ENCODE results near the gene LCN12.
A peak's percentile ranks its signal among the peaks of the same experiment; 100 is the strongest.

The LCN12 gene

DNA sequence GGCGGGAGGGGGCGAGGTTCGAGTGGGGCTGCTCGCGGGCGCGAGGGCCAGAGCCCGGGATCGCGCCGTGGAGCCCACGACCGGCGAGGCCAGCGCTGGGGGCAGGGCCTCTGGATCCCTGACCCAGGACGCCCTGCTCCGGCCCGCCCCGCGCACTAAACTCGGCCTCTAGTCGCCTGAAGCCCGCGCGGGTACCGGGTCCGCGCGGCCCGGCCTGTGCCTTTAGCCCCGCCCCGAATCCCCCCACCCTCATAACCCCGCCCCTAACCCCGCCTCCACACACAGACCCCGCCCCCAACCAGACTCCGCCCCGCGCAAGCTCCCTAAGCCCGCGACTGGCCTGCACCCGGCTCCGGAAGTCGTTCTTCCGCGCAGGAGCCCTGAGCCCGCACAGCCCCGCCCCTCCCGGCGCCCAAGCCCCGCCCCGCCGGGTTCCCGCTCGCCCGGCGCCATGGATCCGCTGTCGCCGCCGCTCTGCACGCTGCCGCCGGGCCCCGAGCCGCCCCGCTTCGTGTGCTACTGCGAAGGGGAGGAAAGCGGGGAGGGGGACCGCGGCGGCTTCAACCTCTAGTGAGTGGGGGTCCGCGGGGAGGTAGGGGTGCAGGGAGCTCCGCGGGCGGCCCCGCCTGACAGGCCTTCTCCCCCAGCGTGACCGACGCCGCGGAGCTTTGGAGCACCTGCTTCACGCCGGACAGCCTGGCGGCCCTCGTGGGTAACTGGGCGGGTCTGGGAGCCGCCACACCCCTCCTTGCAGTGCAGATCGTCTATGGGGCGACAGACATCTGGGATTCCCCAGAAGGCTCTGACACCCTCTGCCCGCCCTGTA lies 40.1 kb downstream of the LCN12 start, which contains the start of gene PAXX:
Gene PAXX, plus strand, starts transcription at position 430 of the 826 bp plus-strand sequence. Its CDS starts 22 bp downstream, at position 452.
- DNase-seq, result peak; percentile 97

DNA sequence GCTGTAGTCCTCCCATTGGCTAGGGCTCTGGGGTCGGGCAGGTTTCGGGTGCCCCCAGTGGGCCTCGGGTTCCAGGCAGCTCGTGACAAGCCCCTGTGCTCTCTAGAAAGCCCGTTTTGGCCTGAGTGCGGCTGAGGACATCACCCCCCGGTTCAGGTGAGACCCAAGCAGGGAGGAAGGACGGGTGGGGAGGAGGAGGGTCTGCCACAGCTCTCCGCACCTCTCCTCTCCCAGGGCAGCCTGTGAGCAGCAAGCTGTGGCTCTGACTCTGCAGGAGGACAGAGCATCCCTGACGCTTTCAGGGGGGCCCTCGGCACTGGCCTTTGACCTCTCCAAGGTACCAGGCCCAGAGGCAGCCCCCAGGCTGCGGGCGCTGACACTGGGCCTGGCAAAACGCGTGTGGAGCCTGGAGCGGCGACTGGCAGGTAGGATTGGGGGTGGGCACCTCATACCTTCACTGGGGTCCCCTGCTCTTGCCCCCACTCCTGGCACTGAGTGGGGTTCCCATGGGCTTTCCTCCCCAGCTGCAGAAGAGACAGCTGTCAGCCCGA lies 40.8 kb downstream of the LCN12 start:
- DNase-seq, result no peak

DNA sequence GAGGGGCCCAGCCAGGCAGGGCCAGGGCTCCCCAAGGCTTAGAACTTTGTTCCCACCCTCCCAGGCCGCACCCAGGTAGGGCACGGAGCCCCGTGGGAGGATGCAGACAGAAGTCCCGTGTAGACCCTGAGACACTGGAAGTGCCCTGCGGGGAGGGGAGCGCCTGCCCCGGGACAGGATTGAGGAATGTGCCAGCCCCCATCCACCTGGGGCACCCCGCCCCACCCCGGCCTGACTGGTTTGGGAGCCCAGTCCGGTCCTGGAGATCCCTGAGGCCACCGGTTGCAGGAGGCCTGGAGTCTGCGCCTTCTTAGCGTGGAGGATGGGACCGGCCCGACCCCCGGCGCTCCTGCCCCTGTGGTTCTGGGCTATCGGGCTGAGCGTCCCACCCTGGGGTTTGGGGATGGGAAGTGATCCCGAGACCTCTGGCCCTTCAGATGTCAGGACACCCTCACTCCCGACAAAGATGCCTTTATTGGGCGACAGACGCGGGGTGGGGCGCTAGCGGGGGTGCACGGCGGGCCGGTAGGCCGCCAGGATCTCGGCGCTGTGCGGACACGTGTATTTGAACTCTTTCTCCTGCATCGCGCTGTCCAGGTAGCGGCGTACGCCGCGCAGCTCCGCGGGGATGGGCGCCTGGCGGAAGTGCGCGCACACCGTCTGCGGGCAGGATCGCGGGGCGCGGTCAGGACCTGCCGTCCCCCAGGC lies 42.3 kb downstream of the LCN12 start:
- DNase-seq, result no peak

DNA sequence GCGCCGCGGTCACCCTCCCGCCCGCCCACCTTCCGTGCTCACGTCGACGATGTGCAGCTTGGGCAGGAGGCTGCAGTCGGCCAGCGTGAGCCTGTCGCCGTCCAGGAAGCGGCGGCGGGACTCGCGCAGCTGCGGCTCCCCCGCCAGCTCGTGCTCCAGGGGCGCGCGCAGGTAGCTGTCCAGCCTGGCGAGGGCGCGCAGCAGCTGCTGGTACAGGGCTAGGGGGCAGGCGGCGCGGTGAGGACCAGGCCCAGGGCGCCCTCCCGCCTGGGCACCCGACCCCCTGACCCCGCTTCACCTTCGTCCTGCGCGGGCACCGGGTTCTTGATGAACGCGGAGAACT lies 42.8 kb downstream of the LCN12 start:
- DNase-seq, result no peak

DNA sequence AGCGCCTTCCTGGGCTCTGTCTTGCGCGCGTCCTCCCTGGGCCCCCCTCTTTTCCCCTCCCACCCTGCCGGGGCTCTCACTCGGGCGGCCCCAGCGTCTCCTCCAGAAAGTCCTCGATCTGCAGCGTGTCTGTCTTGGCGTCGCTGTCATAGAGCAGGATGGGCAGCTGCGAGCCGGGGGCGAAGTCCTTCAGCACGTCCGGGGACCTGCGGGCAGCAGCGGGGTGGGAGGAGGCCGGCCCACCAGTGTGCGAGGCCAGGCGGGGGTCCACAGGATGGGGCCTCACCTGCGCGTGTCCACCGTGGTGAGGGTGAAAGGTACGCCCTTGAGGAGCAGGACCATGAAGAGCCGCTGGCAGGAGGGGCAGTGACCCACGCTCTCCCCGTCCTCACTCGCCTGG lies 43.3 kb downstream of the LCN12 start:
- no peak for DNase-seq

DNA sequence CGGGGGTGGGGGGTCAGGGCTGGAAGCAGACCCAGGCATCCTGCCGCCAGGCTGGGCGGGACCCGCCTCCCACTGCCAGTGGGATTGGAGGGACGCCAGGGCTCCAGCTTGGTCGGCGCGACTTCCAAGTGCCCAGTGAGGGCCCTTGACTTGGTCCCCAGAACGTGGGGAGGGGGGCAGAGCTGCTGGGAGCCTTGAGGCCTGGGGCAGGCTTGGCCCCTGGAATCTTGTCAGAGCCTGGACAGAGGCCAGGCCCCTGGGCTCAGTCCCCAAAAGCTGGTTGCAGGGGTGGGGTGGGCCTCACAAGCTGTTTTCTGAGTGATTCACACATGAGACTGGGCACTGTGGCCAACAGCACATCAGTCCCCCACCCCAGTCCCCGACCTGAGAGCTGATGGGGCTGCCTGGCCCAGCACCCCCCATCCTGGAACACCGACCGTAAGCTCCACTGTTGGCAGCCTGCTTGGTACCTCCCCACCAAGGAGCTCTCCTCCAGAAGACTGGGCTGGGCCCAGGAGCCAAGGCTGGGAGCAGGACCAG lies 43.8 kb downstream of the LCN12 start:
- no peak for DNase-seq

DNA sequence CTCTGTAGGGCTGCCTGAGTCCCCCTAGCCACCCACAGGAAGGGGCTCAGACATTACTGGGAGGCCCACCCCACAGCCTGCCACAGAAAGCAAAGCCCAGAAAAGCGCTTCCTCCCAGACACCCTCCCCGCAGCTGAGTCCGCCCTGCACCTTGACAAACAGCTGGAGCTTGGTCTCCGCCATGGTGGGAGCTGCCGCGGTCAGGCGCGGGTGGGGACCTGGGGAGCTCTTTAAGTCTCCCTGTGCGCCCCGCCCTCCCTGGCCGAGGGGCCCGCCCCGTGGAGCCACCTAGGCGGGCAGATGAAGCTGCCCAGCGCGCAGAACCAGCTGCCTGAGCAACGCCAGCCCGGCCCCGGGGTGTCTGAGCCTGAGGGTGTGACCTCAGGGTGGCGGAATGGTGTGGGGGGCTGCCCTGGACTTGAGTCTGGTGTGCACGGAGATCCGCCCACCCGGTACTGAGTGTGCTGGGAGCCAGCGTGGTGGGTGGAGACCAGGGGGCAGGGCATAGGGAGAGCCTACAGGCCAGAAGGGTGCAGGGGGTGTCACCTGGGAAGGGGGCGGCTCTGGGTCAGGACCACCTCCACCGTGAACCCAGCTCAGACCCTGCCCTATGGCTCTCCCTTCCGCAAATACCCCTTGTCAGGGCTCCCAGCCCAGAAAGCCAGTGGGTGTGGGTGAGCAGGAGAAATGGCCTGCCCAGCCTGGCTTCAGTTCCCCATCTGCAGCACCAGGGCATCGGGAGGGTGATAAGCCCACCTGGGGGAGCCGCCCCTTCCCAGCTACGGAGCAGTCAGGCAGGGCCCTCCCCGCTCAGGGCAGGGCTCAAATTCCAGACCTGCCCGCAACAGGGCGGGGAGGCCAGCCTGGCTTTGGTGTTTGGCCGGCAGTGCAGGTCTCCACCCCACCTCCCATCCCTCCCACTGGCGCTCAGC lies 44.6 kb downstream of the LCN12 start, which contains the start of gene CLIC3:
Gene CLIC3, minus strand, starts transcription at position 208 of the 932 bp plus-strand sequence. Its CDS starts 25 bp downstream, at position 183.
- peak; percentile 41 for DNase-seq

DNA sequence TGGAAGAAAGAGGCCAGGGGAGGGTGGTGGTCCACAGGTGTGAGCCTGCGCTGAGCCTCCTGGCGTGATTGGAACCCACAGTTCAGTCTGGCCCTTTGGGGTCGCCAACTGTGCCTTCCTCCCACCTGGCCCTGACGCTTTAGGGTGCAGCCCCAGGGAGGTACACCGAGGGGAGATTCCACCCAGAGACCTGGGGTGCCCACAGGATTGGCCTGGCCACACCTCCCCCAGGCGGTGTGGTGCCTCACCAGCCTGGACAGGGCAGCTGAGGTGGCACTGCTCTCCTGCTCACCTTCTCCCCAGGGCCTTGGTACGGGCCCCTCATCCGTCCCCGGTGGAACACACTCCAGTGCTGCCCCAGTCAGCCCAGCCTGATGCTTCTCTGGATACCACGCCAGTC lies 45.3 kb downstream of the LCN12 start:
- no peak for DNase-seq

DNA sequence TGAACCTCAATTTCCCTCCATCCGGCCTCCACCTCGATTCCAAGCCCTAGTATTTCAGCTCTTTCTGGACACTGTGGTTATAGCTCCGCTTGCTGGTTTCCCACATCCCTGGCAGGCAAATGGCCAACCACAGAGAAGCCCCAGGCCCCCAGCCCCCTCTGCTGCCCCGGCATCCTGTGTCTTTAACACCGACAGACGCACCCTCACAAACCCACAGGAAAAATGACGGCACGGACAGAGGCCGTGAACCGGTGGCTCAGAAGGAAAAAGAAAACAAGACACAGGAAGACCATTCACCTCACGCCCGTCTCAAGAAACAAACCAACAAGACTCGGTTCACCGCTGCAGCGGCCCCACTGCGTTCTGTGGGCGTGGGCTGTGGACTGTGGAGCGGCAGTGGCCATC lies 45.8 kb downstream of the LCN12 start:
- peak; percentile 37 for DNase-seq

DNA sequence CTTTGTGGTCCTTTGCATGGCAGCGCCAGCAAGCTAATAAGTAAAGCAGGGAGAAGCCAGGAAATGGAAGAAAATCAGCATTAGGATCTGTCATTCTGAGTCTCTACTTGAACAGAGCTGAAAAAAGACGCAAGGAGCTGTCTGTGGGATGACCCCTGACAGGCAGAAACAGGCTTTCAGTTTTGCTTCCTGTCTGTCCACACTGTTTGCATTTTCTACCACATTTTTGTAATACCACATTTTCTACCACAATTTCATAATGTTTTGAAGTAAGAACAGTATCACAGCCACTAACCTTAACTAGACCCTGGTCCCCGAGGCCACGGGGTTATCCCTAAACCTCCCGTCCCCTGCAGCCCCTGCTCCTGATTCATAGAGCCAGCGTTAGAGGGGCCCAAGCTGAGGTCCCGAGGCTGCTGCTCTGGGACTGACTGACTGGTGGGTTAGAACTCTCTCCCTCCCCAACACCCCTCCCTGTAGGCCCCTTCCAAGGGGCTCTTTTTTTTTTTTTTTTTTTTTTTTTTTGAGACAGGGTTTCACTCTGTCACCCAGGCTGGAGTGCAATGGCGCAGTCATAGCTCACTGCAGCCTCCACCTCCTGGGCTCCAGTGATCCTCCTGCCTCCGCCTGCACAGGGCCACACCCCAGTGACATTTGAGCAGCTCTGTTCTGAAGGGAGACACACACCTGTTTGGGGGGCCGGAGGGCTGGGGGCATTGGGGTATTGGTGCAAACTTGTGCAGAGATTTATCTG lies 48.3 kb downstream of the LCN12 start:
- DNase-seq, result peak; percentile 65

DNA sequence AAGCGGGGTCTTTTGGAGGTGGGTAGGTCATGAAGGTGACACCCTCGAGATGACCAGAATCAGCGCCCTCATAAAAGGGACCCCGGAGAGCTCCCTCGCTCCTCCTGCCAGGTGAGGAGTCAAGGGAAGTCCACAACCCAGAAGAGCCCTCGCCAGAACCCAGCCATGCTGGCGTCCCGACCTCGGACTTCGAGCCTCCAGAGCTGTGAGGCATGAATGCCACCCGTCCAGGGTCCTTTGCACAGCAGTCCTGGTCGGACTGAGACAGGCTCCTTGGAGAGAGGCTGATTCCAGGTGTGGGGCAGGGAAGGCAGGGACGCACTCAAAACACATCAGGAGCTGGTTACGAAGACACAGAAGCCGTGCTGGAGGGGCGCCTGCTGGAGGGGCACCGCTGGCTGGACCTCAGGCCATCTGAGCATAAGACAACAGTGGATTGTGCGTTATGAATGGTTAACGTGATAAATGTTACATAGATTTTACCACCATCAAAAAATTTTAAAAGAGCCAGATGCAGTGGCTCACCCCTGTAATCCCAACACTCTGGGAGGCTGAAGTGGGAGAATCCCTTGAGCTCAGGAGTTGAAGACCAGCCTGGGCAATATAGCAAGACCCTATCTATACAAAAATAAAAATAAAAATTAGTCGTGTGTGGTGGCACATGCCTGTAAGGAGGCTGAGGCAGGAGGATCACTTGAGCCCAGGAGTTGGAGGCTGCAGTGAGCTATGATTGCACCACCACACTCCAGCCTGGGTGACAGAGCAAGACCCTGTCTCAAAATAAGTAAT lies 50.0 kb downstream of the LCN12 start:
- DNase-seq, result no peak

DNA sequence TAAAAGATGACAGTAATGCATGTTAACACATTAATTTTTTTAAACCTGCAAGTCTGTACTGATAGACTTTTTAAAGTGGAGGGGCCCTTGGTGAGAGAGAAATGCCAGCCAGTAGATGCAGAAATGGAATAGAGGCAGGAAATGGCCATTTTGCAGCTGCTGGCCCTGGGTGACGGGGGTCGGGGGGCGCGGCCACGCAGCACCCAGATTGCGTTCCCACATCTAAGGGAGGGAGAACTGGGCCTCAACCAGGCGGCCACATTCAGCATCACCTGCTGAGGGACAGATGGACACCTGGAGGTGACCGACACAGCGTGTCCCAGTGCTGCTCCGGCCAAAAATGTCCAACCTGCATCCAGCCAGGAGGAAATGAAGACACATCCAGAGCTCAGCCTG lies 50.6 kb downstream of the LCN12 start:
- DNase-seq, result no peak

DNA sequence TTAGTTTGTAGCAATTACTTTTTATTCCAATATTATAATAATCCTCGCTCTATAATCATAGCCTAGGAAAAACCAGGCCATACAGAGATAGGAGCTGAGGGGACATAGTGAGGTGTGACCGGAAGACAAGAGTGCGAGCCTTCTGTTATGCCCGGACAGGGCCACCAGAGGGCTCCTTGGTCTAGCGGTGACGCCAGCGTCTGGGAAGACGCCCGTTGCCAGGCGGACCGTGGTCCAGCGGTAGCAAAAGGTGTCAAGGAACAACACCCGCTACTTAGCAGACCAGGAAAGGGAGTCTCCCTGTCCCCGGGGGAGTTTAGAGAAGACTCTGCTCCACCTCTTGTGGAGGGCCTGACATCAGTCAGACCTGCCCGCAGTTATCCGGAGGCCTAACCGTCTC lies 52.2 kb downstream of the LCN12 start:
- DNase-seq, result peak; percentile 34

All from activated CD4-positive, alpha-beta T cell treated with anti-CD3 and anti-CD28 coated beads, Interleukin-2, Interleukin-6, amounts not matched to agents 100 ng/mL and 50 ng/mL, durations not matched to agents 16 hours and 8 hours (primary cell).